Adrenal gland (tissue), 5 donors: ENCODE data around the gene SLC25A31.

Experiments
- POLR2A ChIP-seq, 2 donors: fragments of 450-650 bp; IDR thresholded peaks; one replicate each; pipeline ENCODE4 v1.6.1; 2017; ENCODE audit warnings: antibody characterized with exemption in 2 of 2, mild to moderate bottlenecking in 2 of 2, moderate library complexity in 1 of 2
- TF ChIP-seq, protein P1 (sequence below), 6 experiments: fragments of 450-650 bp in 4 of 6; fragments of 200-600 bp in 2 of 6; sonication (generic) in 1 of 6; IDR thresholded peaks; 1 replicate in 5 of 6; 2 replicates in 1 of 6; pipeline versions ENCODE4 v1.5.1 to v1.8.0; 2016 to 2021; ENCODE audit warnings: antibody characterized with exemption in 6 of 6, mild to moderate bottlenecking in 2 of 6, moderate library complexity in 1 of 6
- donor health status: DM: no; HTN: no; CAD: no.

DNA sequence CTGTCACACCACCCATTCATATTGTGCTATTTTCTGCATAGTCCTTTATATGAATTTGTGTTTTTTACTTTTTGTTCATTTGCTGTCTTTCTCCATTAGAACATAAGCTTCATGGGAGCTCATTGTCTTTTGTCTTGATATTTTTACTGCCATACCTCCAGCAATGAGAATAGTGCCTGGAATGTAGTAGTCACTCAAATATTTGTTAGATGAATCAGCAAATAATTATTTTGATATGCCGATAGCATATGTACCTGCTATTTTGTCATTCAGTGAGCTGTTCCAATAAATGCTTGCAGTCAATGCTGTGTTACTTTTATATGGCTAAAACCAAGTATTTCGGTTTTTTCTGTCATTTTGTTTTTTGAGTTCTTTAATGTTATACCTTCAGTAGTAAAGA, 43.5 kb upstream of the SLC25A31 start:
- TF ChIP-seq, protein P1, sequence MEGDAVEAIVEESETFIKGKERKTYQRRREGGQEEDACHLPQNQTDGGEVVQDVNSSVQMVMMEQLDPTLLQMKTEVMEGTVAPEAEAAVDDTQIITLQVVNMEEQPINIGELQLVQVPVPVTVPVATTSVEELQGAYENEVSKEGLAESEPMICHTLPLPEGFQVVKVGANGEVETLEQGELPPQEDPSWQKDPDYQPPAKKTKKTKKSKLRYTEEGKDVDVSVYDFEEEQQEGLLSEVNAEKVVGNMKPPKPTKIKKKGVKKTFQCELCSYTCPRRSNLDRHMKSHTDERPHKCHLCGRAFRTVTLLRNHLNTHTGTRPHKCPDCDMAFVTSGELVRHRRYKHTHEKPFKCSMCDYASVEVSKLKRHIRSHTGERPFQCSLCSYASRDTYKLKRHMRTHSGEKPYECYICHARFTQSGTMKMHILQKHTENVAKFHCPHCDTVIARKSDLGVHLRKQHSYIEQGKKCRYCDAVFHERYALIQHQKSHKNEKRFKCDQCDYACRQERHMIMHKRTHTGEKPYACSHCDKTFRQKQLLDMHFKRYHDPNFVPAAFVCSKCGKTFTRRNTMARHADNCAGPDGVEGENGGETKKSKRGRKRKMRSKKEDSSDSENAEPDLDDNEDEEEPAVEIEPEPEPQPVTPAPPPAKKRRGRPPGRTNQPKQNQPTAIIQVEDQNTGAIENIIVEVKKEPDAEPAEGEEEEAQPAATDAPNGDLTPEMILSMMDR (IDR thresholded peaks at IDR 0.05): no peak
- TF ChIP-seq POLR2A (IDR thresholded peaks at IDR 0.05): no peak
